SJCRH30 (cell line): Measurements from ENCODE around the gene RB1. TPM values are rescaled to one million over a fixed set of nuclear protein-coding genes. Genes with fewer than 3 reads are reported as not detected.
"Not testable (repeated sequence)": the region's sequence is repeated elsewhere in the genome, so short reads cannot be mapped to it uniquely, and the experiment has no call there.

Experiments used
- DNase-seq, 2 experiments: peaks; one replicate each; pipeline ENCODE4 v3.0.0-alpha.2; 2015 to 2020
- H3K27ac ChIP-seq: fragments of 250-450 bp; sonication (Bioruptor Pico); 2 replicates; pipeline ENCODE4 v1.5.1; 2020; ENCODE audit warnings: mild to moderate bottlenecking, moderate library complexity
- H3K27me3 ChIP-seq: fragments of 250-450 bp; sonication (Bioruptor Pico); 2 replicates; pipeline ENCODE4 v1.5.1; 2020; ENCODE audit warnings: mild to moderate bottlenecking, moderate library complexity
- H3K36me3 ChIP-seq: fragments of 250-450 bp; sonication (Bioruptor Pico); 2 replicates; pipeline ENCODE4 v1.5.1; 2020; ENCODE audit warnings: mild to moderate bottlenecking, moderate library complexity
- H3K4me1 ChIP-seq: fragments of 250-450 bp; sonication (Bioruptor Pico); 2 replicates; pipeline ENCODE4 v1.5.1; 2020; ENCODE audit warnings: mild to moderate bottlenecking, moderate library complexity
- H3K4me3 ChIP-seq: fragments of 250-450 bp; sonication (Bioruptor Pico); 2 replicates; pipeline ENCODE4 v1.5.1; 2020; ENCODE audit warnings: mild to moderate bottlenecking, moderate library complexity
- H3K9me3 ChIP-seq: fragments of 250-450 bp; sonication (Bioruptor Pico); replicated peaks from 2 replicates; pipeline ENCODE4 v1.5.1; 2020; ENCODE audit warnings: mild to moderate bottlenecking, moderate library complexity
- total RNA-seq: library from RNA; depleted of rRNA; stranded (reverse); fragments of >200 nt; shearing (Covaris generic); gene quantifications from 2 replicates; pipeline ENCODE4 v1.2.3, GENCODE V29; 2014

Gene RB1
- total RNA-seq, 1 experiment from 2014 or later = 61.0 TPM

GRCh38 chr13:48401480-48401879, 97.9 kb downstream of the RB1 start:
- Histone ChIP-seq H3K4me3 (no peak overlapping the region), H3K27me3 (no peaks in the 10 kb centered on the region), H3K4me1 (no peaks in the 10 kb centered on the region), H3K27ac (no peak overlapping the region), H3K9me3 (no peaks in the 10 kb centered on the region), H3K36me3 (0 out of 2 replicates have a peak, but pooled peaks cover 5% of the 10 kb centered on the region)
- DNase-seq = no peak

- H3K9me3 ChIP-seq = no peaks in the 10 kb centered on the region
- DNase-seq = no peak
- no peak overlapping the region for H3K27ac ChIP-seq
These were observed 98.9 kb downstream of the RB1 start for GRCh38 chr13:48402325-48402932.

GRCh38 chr13:48403151-48403631, 99.6 kb downstream of the RB1 start:
- H3K36me3 ChIP-seq = peaks cover 9% of the 10 kb centered on the region; the same call in 1 of the 2 replicates
- H3K9me3 ChIP-seq = no peaks in the 10 kb centered on the region
- DNase-seq = no peak
- no peak overlapping the region for H3K27ac ChIP-seq
- H3K27me3 ChIP-seq = no peaks in the 10 kb centered on the region
- H3K4me1 ChIP-seq = no peaks in the 10 kb centered on the region
- H3K4me3 ChIP-seq = no peak overlapping the region

More at GRCh38 chr13:48402325-48402932, 98.9 kb downstream of the RB1 start:
- H3K4me3 ChIP-seq = no peak overlapping the region
- no peaks in the 10 kb centered on the region for H3K4me1 ChIP-seq
- H3K36me3 ChIP-seq = peaks cover 9% of the 10 kb centered on the region; the same call in 1 of the 2 replicates
- H3K27me3 ChIP-seq = no peaks in the 10 kb centered on the region

- Histone ChIP-seq H3K4me1 (no peaks in the 10 kb centered on the region), H3K36me3 (peaks cover 13% of the 10 kb centered on the region), H3K9me3 (no peaks in the 10 kb centered on the region), H3K27ac (no peak overlapping the region), H3K27me3 (no peaks in the 10 kb centered on the region), H3K4me3 (no peak overlapping the region)
- DNase-seq = no peak
These were observed 100.4 kb downstream of the RB1 start for GRCh38 chr13:48403913-48404312.

GRCh38 chr13:48404952-48405351, 101.4 kb downstream of the RB1 start:
- H3K9me3 ChIP-seq = no peaks in the 10 kb centered on the region
- no peaks in the 10 kb centered on the region for H3K27me3 ChIP-seq
- H3K4me3 ChIP-seq = no peak overlapping the region
- DNase-seq = no peak
- peaks cover 13% of the 10 kb centered on the region for H3K36me3 ChIP-seq
- H3K27ac ChIP-seq = no peak overlapping the region
- H3K4me1 ChIP-seq = no peaks in the 10 kb centered on the region

GRCh38 chr13:48405875-48406274, 102.3 kb downstream of the RB1 start:
- no peaks in the 10 kb centered on the region for H3K9me3 ChIP-seq
- H3K4me1 ChIP-seq = no peaks in the 10 kb centered on the region
- H3K36me3 ChIP-seq = peaks cover 13% of the 10 kb centered on the region
- H3K4me3 ChIP-seq = no peak overlapping the region
- H3K27me3 ChIP-seq = no peaks in the 10 kb centered on the region
- no peak overlapping the region for H3K27ac ChIP-seq
- DNase-seq = no peak

GRCh38 chr13:48410199-48410598, 106.6 kb downstream of the RB1 start:
- no peak for DNase-seq

GRCh38 chr13:48411147-48411794, 107.7 kb downstream of the RB1 start:
- Histone ChIP-seq H3K36me3 (peaks cover 18% of the 10 kb centered on the region), H3K4me3 (peak overlapping the region; percentile 35), H3K9me3 (no peaks in the 10 kb centered on the region), H3K27me3 (no peaks in the 10 kb centered on the region), H3K27ac (no peak overlapping the region), H3K4me1 (no peaks in the 10 kb centered on the region)
- no peak for DNase-seq

More at GRCh38 chr13:48410199-48410598, 106.6 kb downstream of the RB1 start:
- no peaks in the 10 kb centered on the region for H3K4me1 ChIP-seq
- no peak overlapping the region for H3K4me3 ChIP-seq
- H3K27ac ChIP-seq = no peak overlapping the region
- no peaks in the 10 kb centered on the region for H3K9me3 ChIP-seq
- no peaks in the 10 kb centered on the region for H3K27me3 ChIP-seq
- H3K36me3 ChIP-seq = peaks cover 11% of the 10 kb centered on the region

- peaks cover 15% of the 10 kb centered on the region for H3K36me3 ChIP-seq
- no peaks in the 10 kb centered on the region for H3K27me3 ChIP-seq
- H3K4me1 ChIP-seq = no peaks in the 10 kb centered on the region
- no peak overlapping the region for H3K27ac ChIP-seq
- no peak for DNase-seq
- peak overlapping the region; percentile 35 for H3K4me3 ChIP-seq
- H3K9me3 ChIP-seq = no peaks in the 10 kb centered on the region
These were observed 108.4 kb downstream of the RB1 start for GRCh38 chr13:48411841-48412531.

- Histone ChIP-seq H3K27ac (no peak within 1 kb of the TSS; the same call in 1 of the 2 replicates), H3K36me3 (peaks cover 18% of the 10 kb centered on the region; the same call in 1 of the 2 replicates), H3K27me3 (no peaks in the 10 kb centered on the region), H3K4me3 (peak within 1 kb of the TSS; percentile 35), H3K4me1 (no peaks in the 10 kb centered on the region), H3K9me3 (no peaks in the 10 kb centered on the region)
- DNase-seq = peak; percentile 4 to 41
These were observed 109.4 kb downstream of the RB1 start, which contains the start of gene LPAR6 for GRCh38 chr13:48412881-48413351. LPAR6 (minus strand) TSS chr13:48413113; CDS start chr13:48412423, 690 bp downstream.

GRCh38 chr13:48414501-48414900, 111.0 kb downstream of the RB1 start:
- H3K36me3 ChIP-seq = peaks cover 14% of the 10 kb centered on the region; the same call in 1 of the 2 replicates

GRCh38 chr13:48415516-48415915, 112.0 kb downstream of the RB1 start:
- H3K36me3 ChIP-seq = peaks cover 14% of the 10 kb centered on the region; the same call in 1 of the 2 replicates
- no peak overlapping the region for H3K27ac ChIP-seq
- H3K4me1 ChIP-seq = no peaks in the 10 kb centered on the region
- peaks cover under 1% of the 10 kb centered on the region for H3K9me3 ChIP-seq
- H3K4me3 ChIP-seq = no peak overlapping the region
- DNase-seq = no peak
- no peaks in the 10 kb centered on the region for H3K27me3 ChIP-seq

More at GRCh38 chr13:48414501-48414900, 111.0 kb downstream of the RB1 start:
- no peak overlapping the region for H3K4me3 ChIP-seq
- no peak overlapping the region for H3K27ac ChIP-seq
- no peaks in the 10 kb centered on the region for H3K4me1 ChIP-seq
- no peaks in the 10 kb centered on the region; the same call in 1 of the 2 replicates for H3K9me3 ChIP-seq
- no peak for DNase-seq
- H3K27me3 ChIP-seq = no peaks in the 10 kb centered on the region

- H3K4me3 ChIP-seq, H3K27ac ChIP-seq, H3K27me3 ChIP-seq, H3K4me1 ChIP-seq, DNase-seq, H3K36me3 ChIP-seq, H3K9me3 ChIP-seq: not testable (repeated sequence)
These were observed 118.5 kb downstream of the RB1 start for GRCh38 chr13:48422003-48422402.

GRCh38 chr13:48424212-48424611, 120.7 kb downstream of the RB1 start:
- Histone ChIP-seq H3K4me1 (no peaks in the 10 kb centered on the region), H3K4me3 (no peak overlapping the region), H3K9me3 (peaks cover 3% of the 10 kb centered on the region), H3K27me3 (no peaks in the 10 kb centered on the region), H3K27ac (no peak overlapping the region), H3K36me3 (no peaks in the 10 kb centered on the region)
- no peak for DNase-seq

GRCh38 chr13:48426052-48426451, 122.5 kb downstream of the RB1 start:
- Histone ChIP-seq H3K4me1 (peaks cover 4% of the 10 kb centered on the region; the same call in 1 of the 2 replicates), H3K4me3 (no peak overlapping the region), H3K27ac (no peak overlapping the region), H3K9me3 (no peaks in the 10 kb centered on the region), H3K27me3 (no peaks in the 10 kb centered on the region), H3K36me3 (no peaks in the 10 kb centered on the region; the same call in 1 of the 2 replicates)
- no peak for DNase-seq
